ENCODE data around the gene PRKAG3. TPM values are rescaled to one million over a fixed set of nuclear protein-coding genes. Genes with fewer than 3 reads are reported as not detected.

PRKAG3 gene
- total RNA-seq, 1 experiment from 2014 or later, result not detected

DNA sequence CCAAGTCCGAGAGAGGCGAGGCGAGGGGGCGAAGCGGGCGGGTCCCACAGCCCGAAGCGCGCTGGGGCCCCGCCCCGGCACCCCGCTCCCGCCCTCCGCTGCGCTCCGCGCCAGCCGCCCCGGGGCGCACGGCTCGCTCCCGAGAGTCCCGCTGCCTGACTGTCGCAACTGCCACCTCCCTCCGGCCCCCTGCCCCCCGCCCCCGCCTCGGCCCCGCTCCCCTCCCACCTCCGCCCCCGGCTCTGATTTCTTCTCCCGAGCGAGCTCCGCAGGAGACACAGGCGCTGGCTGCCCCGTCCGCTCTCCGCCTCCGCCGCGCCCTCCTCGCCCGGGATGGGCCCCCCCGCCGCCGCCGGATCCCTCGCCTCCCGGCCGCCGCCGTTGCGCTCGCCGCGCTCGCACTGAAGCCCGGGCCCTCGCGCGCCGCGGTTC is 28.0 kb upstream of the PRKAG3 start, which contains the start of gene WNT6 (continued):
- TF ChIP-seq E2F4 (CRISPR knock-in tag; IDR thresholded peaks at IDR 0.05; ENCODE audit: borderline replicate concordance, low read depth) (no peak), SOX15 (CRISPR knock-in tag; IDR thresholded peaks at IDR 0.05) (no peak), ZNF263 (CRISPR knock-in tag; IDR thresholded peaks at IDR 0.05; ENCODE audit: low read depth) (no peak), NR2C2 (CRISPR knock-in tag; IDR thresholded peaks at IDR 0.05) (no peak), ZNF423 (CRISPR knock-in tag; IDR thresholded peaks at IDR 0.05) (no peak), CREB1 (CRISPR knock-in tag; IDR thresholded peaks at IDR 0.05) (no peak), ATF1 (CRISPR knock-in tag; IDR thresholded peaks at IDR 0.05) (no peak)
- TF ChIP-seq, protein P1, sequence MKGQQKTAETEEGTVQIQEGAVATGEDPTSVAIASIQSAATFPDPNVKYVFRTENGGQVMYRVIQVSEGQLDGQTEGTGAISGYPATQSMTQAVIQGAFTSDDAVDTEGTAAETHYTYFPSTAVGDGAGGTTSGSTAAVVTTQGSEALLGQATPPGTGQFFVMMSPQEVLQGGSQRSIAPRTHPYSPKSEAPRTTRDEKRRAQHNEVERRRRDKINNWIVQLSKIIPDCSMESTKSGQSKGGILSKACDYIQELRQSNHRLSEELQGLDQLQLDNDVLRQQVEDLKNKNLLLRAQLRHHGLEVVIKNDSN (CRISPR knock-in tag; IDR thresholded peaks at IDR 0.05), result no peak
- TF ChIP-seq, protein P2, sequence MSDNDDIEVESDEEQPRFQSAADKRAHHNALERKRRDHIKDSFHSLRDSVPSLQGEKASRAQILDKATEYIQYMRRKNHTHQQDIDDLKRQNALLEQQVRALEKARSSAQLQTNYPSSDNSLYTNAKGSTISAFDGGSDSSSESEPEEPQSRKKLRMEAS (CRISPR knock-in tag; IDR thresholded peaks at IDR 0.05), result no peak
- TF ChIP-seq, protein P3, sequence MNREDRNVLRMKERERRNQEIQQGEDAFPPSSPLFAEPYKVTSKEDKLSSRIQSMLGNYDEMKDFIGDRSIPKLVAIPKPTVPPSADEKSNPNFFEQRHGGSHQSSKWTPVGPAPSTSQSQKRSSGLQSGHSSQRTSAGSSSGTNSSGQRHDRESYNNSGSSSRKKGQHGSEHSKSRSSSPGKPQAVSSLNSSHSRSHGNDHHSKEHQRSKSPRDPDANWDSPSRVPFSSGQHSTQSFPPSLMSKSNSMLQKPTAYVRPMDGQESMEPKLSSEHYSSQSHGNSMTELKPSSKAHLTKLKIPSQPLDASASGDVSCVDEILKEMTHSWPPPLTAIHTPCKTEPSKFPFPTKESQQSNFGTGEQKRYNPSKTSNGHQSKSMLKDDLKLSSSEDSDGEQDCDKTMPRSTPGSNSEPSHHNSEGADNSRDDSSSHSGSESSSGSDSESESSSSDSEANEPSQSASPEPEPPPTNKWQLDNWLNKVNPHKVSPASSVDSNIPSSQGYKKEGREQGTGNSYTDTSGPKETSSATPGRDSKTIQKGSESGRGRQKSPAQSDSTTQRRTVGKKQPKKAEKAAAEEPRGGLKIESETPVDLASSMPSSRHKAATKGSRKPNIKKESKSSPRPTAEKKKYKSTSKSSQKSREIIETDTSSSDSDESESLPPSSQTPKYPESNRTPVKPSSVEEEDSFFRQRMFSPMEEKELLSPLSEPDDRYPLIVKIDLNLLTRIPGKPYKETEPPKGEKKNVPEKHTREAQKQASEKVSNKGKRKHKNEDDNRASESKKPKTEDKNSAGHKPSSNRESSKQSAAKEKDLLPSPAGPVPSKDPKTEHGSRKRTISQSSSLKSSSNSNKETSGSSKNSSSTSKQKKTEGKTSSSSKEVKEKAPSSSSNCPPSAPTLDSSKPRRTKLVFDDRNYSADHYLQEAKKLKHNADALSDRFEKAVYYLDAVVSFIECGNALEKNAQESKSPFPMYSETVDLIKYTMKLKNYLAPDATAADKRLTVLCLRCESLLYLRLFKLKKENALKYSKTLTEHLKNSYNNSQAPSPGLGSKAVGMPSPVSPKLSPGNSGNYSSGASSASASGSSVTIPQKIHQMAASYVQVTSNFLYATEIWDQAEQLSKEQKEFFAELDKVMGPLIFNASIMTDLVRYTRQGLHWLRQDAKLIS (CRISPR knock-in tag; IDR thresholded peaks at IDR 0.05; ENCODE audit: borderline replicate concordance), result no peak

DNA sequence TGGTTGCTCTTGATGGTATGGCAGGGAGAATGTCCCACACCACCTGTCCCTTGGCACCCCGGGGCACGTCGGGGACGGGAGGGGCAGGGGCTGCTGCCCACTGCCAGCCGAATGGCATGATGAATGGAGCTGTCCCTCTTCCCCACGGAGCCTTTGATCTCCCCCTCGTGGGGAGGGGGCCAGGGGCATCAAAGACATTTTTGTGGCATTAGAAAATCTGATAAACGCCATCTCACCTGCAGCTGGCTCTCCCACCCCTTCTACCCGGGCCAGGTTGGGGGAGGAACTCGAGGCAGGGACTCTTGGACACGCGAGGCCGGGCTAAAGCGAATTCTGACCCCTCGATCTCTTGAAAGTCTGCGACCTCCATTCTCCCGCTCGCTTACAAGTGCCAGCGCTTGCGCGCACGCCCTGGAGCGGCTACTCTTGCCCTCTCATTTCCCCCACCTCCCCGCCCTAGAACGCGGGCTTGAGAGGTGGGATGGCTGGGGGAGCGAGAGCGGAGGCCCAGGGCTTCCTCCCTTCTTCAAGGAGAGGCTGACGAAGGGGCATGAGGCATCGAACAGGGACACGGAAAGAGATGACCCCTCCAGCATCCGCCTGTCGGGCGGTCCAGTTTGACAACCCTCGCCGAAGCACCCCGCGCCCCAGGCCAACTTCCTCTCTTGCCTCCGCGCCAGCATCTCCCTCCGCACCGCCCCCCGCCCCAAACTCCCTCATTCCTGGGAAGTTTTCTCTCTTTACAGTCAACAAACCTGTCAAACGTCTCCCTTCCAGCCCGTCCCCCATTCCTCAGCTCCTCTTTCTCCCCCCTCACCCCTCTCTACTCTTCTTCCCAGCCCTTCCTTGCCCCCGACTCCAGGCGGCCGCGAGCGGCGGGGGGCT is 27.3 kb upstream of the PRKAG3 start:
- Mint-ChIP-seq H3K4me1 (peaks cover 54% of the 10 kb centered on the region), H3K9me3 (no peaks in the 10 kb centered on the region), H3K27me3 (ENCODE audit: low read depth) (peaks cover 97% of the 10 kb centered on the region), H3K27ac (no peak overlapping the region), H3K4me3 (peak overlapping the region; percentile 68), H3K36me3 (no peaks in the 10 kb centered on the region)
- DNase-seq (ENCODE audit: low spot score), result peak; percentile 63
- ATAC-seq, result no peak
- TF ChIP-seq ZNF263 (CRISPR knock-in tag; IDR thresholded peaks at IDR 0.05; ENCODE audit: low read depth), result no peak
- TF ChIP-seq PRRX2 (CRISPR knock-in tag; IDR thresholded peaks at IDR 0.05), result no peak
- TF ChIP-seq ZNF138 (CRISPR knock-in tag; conservative IDR thresholded peaks at IDR 0.05), result no peak
- no peak for TF ChIP-seq E2F4 (CRISPR knock-in tag; IDR thresholded peaks at IDR 0.05; ENCODE audit: borderline replicate concordance, low read depth)
- no peak for TF ChIP-seq SOX15 (CRISPR knock-in tag; IDR thresholded peaks at IDR 0.05)
- TF ChIP-seq ZNF396 (CRISPR knock-in tag; IDR thresholded peaks at IDR 0.05; ENCODE audit: borderline replicate concordance), result no peak
- TF ChIP-seq, protein P1 (CRISPR knock-in tag; IDR thresholded peaks at IDR 0.05), result no peak
- TF ChIP-seq TCF7 (CRISPR knock-in tag; IDR thresholded peaks at IDR 0.05; ENCODE audit: low read depth), result no peak
- TF ChIP-seq GRHL2 (CRISPR knock-in tag; IDR thresholded peaks at IDR 0.05; ENCODE audit: insufficient replicate concordance, severe bottlenecking), result no peak
- ChIA-PET POLR2A (interaction anchor here (0.7 kb wide), 1 partner anchor 39 kb away, joined by 3 read pairs; no protein-coding TSS in a partner anchor), CTCF (interaction anchor here (1.0 to 4.8 kb wide), 6 partner anchors 12 to 171 kb away, joined by 3 to 57 read pairs (median 4); no protein-coding TSS in a partner anchor)

Data from WTC11 (cell line).